Fibroblast of lung (primary cell): ENCODE results near the gene FEZF2. TPM values are rescaled to one million over a fixed set of nuclear protein-coding genes. Genes with fewer than 3 reads are reported as not detected.

ENCODE experiments used
- DNase-seq, 2 donors: peaks; one replicate each; pipeline versions ENCODE4 v3.0.0 to v3.0.0-alpha.2; 2010; ENCODE audit warnings: low read depth in 2 of 2
- H2AFZ ChIP-seq: 2 replicates; pipeline ENCODE4 v1.5.1; 2012; ENCODE audit warnings: low read length, control low read depth, inconsistent platforms
- H3K27ac ChIP-seq: 2 replicates; pipeline ENCODE4 v1.5.1; 2011; ENCODE audit warnings: low read length, control low read depth; ENCODE audit not compliant: insufficient read depth
- H3K27me3 ChIP-seq: 2 replicates; pipeline ENCODE4 v1.5.1; 2011; ENCODE audit warnings: mild to moderate bottlenecking, low read length; ENCODE audit not compliant: control insufficient read depth, insufficient read depth
- H3K36me3 ChIP-seq: 2 replicates; pipeline ENCODE4 v1.5.1; 2011; ENCODE audit warnings: low read length; ENCODE audit not compliant: control insufficient read depth, insufficient read depth
- H3K4me1 ChIP-seq: 2 replicates; pipeline ENCODE4 v1.5.1; 2011; ENCODE audit warnings: low read length; ENCODE audit not compliant: control insufficient read depth, insufficient read depth; ENCODE audit errors: extremely low read depth
- H3K4me2 ChIP-seq: 2 replicates; pipeline ENCODE4 v1.5.1; 2011; ENCODE audit warnings: low read length, control low read depth; ENCODE audit not compliant: insufficient read depth; ENCODE audit errors: extremely low read depth
- H3K4me3 ChIP-seq, 4 experiments: fragments of 200-600 bp in 1 of 4; sonication (generic) in 1 of 4; replicated peaks in 1 of 4; 2 replicates each; pipeline ENCODE4 v1.5.1; 2011 to 2016; ENCODE audit warnings: low read length in 4 of 4, low read depth in 3 of 4, mild to moderate bottlenecking in 3 of 4, control low read depth in 2 of 4, inconsistent platforms in 1 of 4, mixed read lengths in 1 of 4; ENCODE audit not compliant: insufficient read depth in 1 of 4; ENCODE audit errors: control extremely low read depth in 1 of 4
- H3K79me2 ChIP-seq: 2 replicates; pipeline ENCODE4 v1.5.1; 2012; ENCODE audit warnings: mild to moderate bottlenecking, low read length, inconsistent platforms; ENCODE audit not compliant: control insufficient read depth, insufficient read depth
- H3K9ac ChIP-seq: 2 replicates; pipeline ENCODE4 v1.5.1; 2011; ENCODE audit warnings: mild to moderate bottlenecking, low read length, control low read depth; ENCODE audit not compliant: insufficient read depth
- H3K9me3 ChIP-seq: 2 replicates; pipeline ENCODE4 v1.5.1; 2012; ENCODE audit warnings: low read depth, low read length; ENCODE audit not compliant: control insufficient read depth, insufficient read depth
- H4K20me1 ChIP-seq: 2 replicates; pipeline ENCODE4 v1.5.1; 2011; ENCODE audit warnings: low read length; ENCODE audit not compliant: control insufficient read depth, insufficient read depth; ENCODE audit errors: extremely low read depth
- EZH2 ChIP-seq: IDR thresholded peaks from 2 replicates; pipeline ENCODE4 v1.5.1; 2012; ENCODE audit warnings: low read length, control low read depth, mild to moderate bottlenecking; ENCODE audit errors: missing control alignments
- polyA plus RNA-seq, 2 donors: library from polyadenylated mRNA; depleted of rRNA in 1 of 2; stranded (reverse) in 1 of 2; unstranded in 1 of 2; fragments of >200 nt; gene quantifications; 2 replicates each; pipeline ENCODE4 v1.2.1, GENCODE V29; 2011 to 2012; ENCODE audit warnings: missing spikeins in 1 of 2
- total RNA-seq: library from RNA; depleted of rRNA; stranded (reverse); fragments of >200 nt; gene quantifications from 2 replicates; pipeline ENCODE4 v1.2.1, GENCODE V29; 2014
- TF ChIP-seq, protein P1 (sequence below), 2 donors: IDR thresholded peaks in 1 of 2; conservative IDR thresholded peaks in 1 of 2; 1 replicate in 1 of 2; 2 replicates in 1 of 2; pipeline ENCODE4 v1.5.1; 2011 to 2012; ENCODE audit warnings: low read length in 2 of 2, control low read depth in 1 of 2, inconsistent platforms in 1 of 2, low read depth in 1 of 2, mild to moderate bottlenecking in 1 of 2

Gene FEZF2
- total and polyA plus RNA-seq, 2 donors (not counting 1 experiment from before 2014, with no cell fraction given): not detected

DNA sequence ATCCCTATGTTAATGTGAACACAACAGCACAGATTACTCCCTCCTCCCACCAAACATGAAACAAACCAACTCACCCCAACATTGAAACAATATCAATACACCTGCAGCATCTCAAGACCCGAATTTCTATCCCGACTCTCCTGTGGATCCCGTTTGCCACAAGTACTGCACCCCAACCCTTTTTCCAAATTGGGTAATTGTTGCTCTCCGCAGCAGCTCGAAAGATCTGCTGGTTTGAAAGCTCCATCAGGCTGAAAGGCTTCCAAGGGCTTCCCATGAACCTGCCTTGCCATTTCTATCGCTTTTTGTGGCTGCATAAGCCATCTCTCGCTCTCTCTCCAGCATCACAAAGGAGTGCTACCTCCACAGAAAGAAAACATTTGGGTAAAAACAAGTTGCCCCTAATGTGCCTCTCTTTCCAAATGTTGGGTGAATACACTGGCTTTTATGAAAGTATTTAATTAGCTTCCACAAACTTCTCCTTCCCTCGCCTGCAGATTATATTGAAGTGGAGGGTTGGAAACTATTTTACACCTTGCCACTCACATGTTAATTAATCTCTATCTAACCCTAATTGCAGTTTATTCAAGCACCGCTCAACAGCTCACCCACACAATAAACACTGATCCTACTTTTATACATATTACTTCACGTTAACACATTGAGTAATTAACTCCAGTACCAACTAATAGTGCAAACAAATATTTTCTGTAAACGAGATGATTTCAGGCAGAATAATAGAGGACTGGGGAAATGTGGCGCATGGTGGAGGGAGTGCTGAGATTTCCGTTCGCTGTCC, 2.5 kb upstream of the FEZF2 start:
- no peaks in the 10 kb centered on the region for H3K9me3 ChIP-seq
- no peak overlapping the region for H3K9ac ChIP-seq
- peaks cover 91% of the 10 kb centered on the region for H3K27me3 ChIP-seq
- H3K79me2 ChIP-seq: no peaks in the 10 kb centered on the region
- no peak overlapping the region for H3K4me2 ChIP-seq
- no peaks in the 10 kb centered on the region for H3K36me3 ChIP-seq
- no peak for DNase-seq
- TF ChIP-seq, protein P1, sequence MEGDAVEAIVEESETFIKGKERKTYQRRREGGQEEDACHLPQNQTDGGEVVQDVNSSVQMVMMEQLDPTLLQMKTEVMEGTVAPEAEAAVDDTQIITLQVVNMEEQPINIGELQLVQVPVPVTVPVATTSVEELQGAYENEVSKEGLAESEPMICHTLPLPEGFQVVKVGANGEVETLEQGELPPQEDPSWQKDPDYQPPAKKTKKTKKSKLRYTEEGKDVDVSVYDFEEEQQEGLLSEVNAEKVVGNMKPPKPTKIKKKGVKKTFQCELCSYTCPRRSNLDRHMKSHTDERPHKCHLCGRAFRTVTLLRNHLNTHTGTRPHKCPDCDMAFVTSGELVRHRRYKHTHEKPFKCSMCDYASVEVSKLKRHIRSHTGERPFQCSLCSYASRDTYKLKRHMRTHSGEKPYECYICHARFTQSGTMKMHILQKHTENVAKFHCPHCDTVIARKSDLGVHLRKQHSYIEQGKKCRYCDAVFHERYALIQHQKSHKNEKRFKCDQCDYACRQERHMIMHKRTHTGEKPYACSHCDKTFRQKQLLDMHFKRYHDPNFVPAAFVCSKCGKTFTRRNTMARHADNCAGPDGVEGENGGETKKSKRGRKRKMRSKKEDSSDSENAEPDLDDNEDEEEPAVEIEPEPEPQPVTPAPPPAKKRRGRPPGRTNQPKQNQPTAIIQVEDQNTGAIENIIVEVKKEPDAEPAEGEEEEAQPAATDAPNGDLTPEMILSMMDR (conservative IDR thresholded peaks at IDR 0.05 in 1 of 2, IDR thresholded peaks at IDR 0.05 in 1 of 2; ENCODE audit: low read depth in 1 of 2, low read length in 2 of 2): no peak
- peak; percentile 69 for TF ChIP-seq EZH2
- H4K20me1 ChIP-seq: no peaks in the 10 kb centered on the region
- H3K4me3 ChIP-seq: no peak overlapping the region
- H2AFZ ChIP-seq: no peak overlapping the region
- H3K4me1 ChIP-seq: no peaks in the 10 kb centered on the region
- no peak overlapping the region for H3K27ac ChIP-seq

- no peaks in the 10 kb centered on the region for H3K79me2 ChIP-seq
- H2AFZ ChIP-seq: no peak overlapping the region
- H3K27ac ChIP-seq: no peak overlapping the region
- H3K9ac ChIP-seq: no peak overlapping the region
- no peaks in the 10 kb centered on the region for H4K20me1 ChIP-seq
- peak overlapping the region; percentile 68 for H3K4me2 ChIP-seq
- no peaks in the 10 kb centered on the region for H3K36me3 ChIP-seq
- H3K4me1 ChIP-seq: no peaks in the 10 kb centered on the region
- peak overlapping the region; percentile 32 to 46 (median 44) for H3K4me3 ChIP-seq
- TF ChIP-seq EZH2: no peak
- TF ChIP-seq, protein P1 (conservative IDR thresholded peaks at IDR 0.05 in 1 of 2, IDR thresholded peaks at IDR 0.05 in 1 of 2; ENCODE audit: low read depth in 1 of 2, low read length in 2 of 2): no peak
- H3K9me3 ChIP-seq: no peaks in the 10 kb centered on the region
- peaks cover 96% of the 10 kb centered on the region for H3K27me3 ChIP-seq
- DNase-seq: peak; percentile 26 to 45
Measured at GRCh38 chr3:62374341-62375218, 1.2 kb upstream of the FEZF2 start.

GRCh38 chr3:62373714-62374333, 474 bp upstream of the FEZF2 start:
- H2AFZ ChIP-seq: no peak overlapping the region
- peak overlapping the region; percentile 32 to 46 (median 44) for H3K4me3 ChIP-seq

More at GRCh38 chr3:62373714-62374333, 474 bp upstream of the FEZF2 start:
- Histone ChIP-seq H3K4me1 (no peaks in the 10 kb centered on the region), H3K36me3 (no peaks in the 10 kb centered on the region), H3K9me3 (no peaks in the 10 kb centered on the region), H3K27ac (no peak overlapping the region), H3K27me3 (peaks cover 96% of the 10 kb centered on the region), H3K4me2 (peak overlapping the region; percentile 68), H4K20me1 (no peaks in the 10 kb centered on the region), H3K79me2 (no peaks in the 10 kb centered on the region), H3K9ac (no peak overlapping the region)
- DNase-seq: no peak
- TF ChIP-seq, protein P1 (conservative IDR thresholded peaks at IDR 0.05 in 1 of 2, IDR thresholded peaks at IDR 0.05 in 1 of 2; ENCODE audit: low read depth in 1 of 2, low read length in 2 of 2): no peak
- peak; percentile 95 for TF ChIP-seq EZH2
